Retina (tissue), 1 donor: ENCODE results near the gene RBM4B.

Experiments
- DNase-seq: peaks from one replicate; pipeline ENCODE4 v3.0.0-alpha.2; 2016

The RBM4B gene

DNA sequence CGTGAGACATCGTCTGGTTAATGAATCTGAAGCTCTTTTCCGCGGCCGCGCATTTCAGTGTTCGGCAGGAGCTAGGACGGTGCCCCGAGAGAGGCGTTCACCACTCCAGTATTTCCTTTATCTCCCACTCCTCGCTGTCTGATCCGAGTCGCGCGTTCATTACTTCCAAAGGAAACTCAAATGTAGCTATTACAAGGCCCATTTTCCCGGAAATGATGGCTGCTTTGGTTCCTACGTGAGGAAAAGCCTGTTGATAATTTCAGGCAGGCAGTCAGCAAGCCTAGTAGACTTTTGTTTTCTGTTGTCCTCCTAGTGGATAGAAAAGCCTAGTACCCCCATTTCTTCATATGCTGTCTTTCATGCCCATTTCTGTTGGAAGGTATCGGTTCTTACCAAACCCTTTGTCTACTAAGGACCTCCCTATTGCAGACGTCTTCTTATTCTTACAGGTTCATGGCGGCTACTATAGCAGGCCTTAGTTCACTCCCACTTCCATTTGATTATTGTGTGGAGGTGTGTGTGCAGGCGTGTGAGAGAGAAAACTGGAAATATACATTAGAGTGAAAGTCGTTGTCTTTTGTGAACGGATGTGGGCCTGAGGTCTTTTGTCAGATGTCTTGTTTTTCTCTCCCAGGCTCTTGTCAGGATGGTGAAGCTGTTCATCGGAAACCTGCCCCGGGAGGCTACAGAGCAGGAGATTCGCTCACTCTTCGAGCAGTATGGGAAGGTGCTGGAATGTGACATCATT lies 38.4 kb downstream of the RBM4B start:
- no peak for DNase-seq

DNA sequence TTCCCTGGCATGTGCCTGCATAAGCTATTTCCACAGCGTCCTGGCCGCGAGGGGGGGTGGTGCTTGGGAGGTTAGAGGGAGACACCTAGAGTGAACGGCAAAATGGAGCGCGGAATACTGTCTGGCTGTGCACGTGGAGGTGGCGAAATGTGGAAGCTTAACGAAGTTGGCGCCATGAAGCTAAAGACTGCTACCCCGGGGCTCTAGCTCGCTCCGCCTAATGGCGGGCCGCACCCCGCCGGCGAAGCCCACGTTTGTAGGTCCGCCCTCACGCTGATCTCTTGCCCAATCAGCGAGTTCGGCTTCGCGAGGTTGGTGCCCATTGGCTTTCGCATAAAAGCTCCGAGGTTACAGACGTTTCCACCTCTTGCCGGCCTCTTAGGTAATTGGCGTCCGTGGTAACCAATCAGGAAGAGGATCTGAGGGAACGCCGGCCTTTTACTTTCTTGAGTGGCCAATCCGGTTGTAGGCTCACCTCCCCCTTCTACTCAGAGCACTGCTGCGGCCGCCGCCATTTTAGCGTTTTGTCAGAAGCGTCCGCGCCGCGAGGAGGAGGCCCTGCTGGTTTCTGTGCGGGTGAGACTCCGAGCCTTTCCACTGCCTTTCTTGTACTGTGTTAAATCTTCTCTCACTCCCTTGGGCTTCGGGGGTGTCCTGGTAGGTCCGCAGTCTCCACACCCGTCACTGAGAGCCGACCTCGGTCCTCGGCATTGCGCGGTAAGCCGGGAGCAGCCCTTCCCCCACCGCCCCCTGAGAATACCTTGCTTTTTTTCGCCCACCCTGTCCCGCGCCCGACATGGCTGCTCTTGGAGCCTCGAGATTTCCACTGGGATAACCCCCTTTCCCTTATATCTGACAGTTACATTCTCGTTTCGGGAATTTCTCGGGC lies 39.3 kb downstream of the RBM4B start, which contains the start of gene RBM4:
Gene RBM4, plus strand, starts transcription at position 527 of the 889 bp plus-strand sequence. CDS start 1,009 bp downstream, outside the sequence.
- DNase-seq: peak; percentile 98

DNA sequence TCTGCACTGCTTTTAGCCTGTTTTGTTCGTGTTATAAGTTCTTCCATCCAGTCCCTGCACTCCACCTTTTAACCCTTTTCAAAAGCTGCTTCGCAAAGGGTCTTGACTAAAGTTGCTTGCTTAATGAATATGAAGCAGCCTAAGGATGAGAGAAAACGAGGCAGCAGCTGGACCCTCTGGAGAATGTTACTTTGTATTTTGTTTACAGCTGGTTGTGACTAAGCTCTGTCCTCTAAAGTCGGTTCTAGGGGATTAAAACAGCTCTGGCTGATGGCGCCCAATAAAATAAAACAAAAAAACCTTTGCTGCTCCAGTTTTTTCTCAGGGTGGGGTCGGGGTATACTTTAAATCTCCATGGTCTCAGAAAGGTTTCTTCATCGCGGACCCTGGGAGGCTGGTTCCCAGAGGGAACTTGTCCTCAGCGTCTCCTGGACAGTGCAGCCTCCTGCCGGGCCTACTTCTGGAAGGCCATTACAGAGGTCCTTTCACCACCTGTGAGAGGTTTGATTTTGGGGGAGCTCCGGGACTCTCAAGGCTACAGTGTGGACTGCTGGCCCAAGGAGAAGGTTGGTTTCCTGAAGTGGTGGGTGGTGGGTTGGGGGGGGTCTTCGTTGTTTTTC lies 40.0 kb downstream of the RBM4B start:
- DNase-seq: peak; percentile 14

DNA sequence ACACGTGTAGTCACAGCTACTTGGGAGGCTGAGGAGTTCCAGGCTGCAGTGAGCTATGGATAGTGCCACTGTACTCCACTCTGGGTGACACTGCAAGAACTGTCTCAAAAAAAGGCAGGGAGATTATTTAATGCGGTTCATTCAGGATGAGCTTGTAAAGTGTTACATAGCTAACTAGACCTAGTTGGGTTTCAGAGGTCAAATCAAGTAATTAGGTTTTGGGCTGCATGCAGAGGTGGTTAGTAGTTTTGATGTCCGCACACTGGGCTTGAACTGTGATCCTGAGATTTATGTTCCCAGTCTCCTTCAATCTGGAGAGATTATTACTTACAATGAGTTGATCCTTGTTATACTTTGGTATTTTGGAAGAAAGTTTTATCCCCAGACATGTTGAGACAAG lies 41.3 kb downstream of the RBM4B start:
- no peak for DNase-seq

DNA sequence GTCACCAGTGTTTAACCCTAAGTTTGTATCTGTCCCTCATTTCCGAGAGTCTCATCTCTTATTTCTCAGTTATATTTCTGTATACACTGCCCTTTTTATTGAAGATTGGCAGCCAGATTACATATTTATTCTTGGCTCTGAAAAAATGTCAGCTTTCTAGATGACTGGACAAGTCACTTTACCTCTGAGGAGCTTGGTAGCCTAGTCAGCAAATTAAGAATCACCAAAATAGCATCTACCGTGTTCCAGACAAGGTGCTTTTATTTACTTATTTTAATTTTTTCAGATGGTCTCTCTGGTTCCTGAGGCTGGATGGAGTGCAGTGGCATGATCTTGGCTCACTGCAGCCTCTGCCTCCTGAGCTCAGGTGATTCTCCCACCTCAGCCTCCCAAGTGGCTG lies 44.7 kb downstream of the RBM4B start:
- no peak for DNase-seq

DNA sequence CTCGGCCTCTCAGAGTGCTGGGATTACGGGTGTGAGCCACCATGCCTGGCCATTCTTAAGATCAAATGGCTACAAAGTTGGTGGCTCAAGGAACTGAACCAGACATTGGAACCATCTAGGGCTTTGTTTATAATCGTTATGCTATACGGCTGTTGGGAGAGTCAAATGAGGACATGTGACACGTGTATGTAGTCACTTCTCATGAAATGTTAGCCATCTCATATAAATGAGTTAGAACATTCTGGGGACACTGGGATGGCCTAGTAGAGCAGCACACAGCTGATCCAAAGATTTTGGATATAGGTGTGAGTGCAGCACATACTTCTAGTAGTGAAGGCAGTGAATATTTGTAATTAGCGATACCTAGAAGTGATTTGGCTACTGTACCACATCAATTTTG lies 45.8 kb downstream of the RBM4B start:
- DNase-seq: no peak

GRCh38 chr11:66629356-66629755 lies 48.3 kb downstream of the RBM4B start:
- DNase-seq: no peak

GRCh38 chr11:66628061-66628603 lies 49.6 kb downstream of the RBM4B start:
- no peak for DNase-seq

- no peak for DNase-seq
Measured at GRCh38 chr11:66626926-66627325, 50.8 kb downstream of the RBM4B start.

DNA sequence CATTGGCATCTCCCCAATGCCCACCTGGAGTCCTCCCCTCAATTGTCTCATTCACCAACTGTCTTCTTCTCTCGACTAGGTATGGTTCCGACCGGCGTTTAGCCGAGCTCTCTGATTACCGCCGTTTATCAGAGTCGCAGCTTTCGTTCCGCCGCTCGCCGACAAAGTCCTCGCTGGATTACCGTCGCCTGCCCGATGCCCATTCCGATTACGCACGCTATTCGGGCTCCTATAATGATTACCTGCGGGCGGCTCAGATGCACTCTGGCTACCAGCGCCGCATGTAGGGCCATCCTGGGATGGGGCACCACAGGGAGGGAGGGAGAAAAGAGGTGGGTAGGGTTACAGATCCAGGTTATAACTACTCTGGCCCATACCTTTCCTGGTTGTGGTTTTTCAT lies 51.3 kb downstream of the RBM4B start:
- DNase-seq: no peak

- DNase-seq: no peak
Measured at GRCh38 chr11:66625752-66626149, 51.9 kb downstream of the RBM4B start.

- DNase-seq: no peak
Measured at GRCh38 chr11:66625041-66625751, 52.5 kb downstream of the RBM4B start.

DNA sequence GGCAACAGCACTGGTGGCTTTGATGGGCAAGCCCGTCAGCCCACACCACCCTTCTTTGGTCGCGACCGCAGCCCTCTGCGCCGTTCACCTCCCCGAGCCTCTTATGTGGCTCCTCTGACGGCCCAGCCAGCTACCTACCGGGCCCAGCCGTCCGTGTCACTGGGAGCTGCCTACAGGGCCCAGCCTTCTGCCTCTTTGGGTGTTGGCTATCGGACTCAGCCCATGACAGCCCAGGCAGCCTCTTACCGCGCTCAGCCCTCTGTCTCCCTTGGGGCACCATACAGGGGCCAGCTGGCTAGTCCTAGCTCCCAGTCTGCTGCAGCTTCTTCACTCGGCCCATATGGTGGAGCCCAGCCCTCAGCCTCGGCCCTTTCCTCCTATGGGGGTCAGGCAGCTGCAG lies 53.2 kb downstream of the RBM4B start:
- no peak for DNase-seq

DNA sequence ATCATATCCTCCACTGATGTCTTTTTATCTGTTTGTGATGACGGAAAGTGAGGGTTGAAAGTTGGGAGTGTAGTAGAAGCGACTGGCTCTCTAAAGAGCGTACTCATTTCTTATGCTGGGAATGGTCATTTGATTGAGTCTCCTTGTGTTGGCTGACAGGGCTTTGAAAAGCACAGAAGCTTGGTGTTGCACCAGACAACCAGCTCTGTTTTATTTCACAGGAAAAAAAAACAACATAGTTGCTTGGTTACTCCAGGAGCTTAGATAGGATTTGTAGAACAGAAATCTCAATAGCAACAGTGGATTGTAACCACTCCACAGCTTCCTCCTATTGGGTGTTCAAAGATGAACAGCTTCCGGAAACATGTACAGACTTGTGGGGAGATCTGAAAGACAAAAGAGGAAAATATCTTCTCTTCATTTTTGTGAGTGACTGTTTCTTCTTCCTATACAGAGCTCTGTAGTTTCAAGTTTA lies 58.6 kb downstream of the RBM4B start:
- DNase-seq: no peak

GRCh38 chr11:66617155-66617834 lies 60.4 kb downstream of the RBM4B start:
- no peak for DNase-seq

- peak; percentile 99 for DNase-seq
Measured at GRCh38 chr11:66616379-66617154, 61.1 kb downstream of the RBM4B start, which contains the start of gene RBM14. Gene RBM14 (plus strand): TSS chr11:66616630. CDS start chr11:66616721, 91 bp downstream.
